Measurements from ENCODE around the gene SNTN.

Gene SNTN

DNA sequence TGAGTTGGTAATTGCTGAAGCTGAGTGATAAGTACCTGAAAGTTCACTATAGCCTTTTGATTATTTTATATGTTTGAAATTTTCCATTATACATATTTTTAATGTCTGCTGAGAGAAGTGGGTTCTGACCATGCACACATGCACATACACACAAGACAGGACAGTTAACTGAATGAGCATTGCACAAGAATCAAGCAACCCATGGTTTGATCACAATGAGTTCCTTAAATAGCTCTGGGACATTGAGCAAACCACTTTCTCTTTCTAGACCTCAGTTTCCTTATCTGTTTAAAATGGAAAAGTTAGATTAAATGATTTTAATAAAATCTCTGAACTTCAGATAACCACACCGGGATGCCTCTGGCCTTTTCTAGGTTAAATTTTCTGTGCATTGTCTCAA, 26.7 kb downstream of the SNTN start:
- DNase-seq = no peak

DNA sequence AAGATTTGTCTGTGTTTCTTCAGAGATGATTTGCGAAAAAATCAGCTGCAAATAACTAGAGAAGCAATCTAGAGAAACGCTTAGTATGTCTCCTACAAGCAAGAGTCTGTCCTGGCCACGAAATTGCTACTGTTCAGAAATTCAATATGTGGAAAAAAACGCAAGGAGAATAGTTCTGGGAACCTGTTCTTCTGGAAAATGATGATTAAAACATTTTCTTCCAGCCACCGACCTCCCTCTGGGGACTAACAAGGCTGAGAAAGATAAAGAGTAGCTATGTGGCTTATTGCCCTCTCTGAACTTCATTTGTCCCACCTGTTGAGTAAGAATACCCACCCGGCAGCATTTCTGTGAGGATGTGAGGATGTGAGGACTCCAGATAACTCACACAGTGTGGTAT, 31.6 kb downstream of the SNTN start:
- no peak for DNase-seq

DNA sequence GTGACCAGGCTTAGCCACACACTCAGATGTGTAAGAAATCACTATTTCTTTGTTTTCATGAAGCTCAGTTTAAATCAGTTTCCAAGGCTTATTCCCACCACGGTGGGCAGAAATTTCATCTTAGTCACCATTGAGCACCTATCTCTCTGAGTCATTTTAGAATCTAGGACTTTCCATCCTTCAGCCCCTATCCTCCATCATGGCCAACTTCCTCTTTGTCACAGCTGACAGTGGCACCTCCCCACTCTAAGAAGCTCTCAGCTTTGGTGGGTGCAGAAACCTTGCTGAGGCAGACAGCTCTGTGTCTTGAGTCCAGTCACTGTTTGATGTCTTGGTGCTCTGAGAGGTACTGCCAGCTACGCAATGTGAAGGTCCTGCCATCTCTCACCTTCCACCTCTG, 32.9 kb downstream of the SNTN start:
- no peak for DNase-seq

DNA sequence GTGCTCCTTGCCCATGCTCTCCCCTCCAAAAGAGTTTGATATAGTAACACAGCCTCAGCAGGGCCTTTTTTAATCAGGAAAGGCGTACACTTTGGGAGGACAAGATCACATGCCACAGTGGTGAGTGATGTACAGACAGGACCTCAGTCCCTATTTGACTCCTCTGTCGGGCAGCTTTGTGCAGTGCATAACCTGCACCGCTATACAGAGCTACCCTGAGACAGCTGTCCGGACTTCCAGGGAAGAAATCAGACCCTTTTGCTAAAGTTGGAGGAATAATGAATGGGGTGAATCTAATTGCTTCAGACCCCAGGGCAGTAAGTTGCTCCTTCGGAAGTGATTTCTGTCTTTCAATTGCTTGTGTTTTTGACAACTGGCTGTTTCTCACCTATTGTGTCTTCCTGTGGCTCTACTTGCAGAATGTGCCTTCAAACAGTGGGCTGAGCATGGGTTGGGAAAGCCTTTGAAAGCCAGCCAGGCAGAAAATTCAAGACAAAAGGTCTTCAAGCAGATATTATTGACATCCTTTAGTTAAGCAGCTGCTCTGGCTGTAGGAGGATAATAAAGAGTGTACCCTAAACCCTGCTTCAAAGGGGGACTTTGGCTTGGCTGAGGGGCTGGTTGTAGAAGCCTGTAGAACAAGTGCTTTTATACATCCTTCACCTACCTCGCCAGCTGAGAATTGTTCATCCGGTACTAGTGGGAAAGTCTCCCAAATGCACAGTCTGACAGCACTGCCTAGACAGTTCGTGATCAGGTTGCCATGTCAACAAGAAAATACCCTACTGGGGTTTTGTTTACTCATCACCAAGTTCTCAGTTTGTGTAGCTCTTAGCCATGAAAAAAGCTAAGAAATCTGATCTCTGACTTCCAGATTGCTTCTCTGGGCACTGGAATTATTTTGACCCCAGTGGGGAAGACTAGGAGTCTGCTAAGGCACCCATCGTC, 35.1 kb downstream of the SNTN start:
- no peak for DNase-seq

DNA sequence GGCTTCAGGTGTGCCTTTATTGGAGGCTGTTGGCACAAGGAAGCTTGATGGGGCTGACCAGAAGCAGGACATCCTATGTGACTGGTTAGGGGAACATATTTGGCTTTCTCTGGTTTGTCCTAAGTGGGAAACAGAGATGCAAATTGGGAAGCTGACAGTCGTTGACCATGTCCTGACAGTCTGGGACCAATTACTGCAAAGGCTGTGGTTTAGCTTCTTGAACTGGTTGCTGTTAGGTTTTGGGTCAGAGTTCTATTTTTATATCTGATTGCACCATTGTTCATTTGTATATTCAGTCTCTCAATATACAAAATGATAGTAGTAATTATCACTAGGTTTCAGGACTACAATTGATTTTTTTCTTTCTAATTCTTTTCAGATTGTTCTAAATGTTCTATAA, 36.8 kb downstream of the SNTN start:
- no peak for DNase-seq

DNA sequence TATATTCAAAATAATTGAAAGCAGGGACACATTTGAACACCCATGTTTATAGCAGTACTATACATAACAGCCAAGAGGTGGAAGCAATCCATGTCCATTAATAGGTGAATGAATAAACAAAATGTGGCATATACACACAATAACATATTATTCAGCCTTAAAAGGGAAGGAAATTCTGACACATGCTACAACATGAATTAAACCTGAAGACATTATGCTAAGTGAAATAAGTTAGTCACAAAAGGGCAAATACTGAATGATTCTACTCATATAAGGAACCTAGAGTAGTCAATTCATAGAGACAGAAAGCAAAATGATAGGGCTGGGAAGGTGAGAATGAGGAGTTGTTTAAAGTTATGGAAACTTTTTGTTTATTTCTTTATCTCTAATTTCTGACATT, 40.9 kb downstream of the SNTN start:
- no peak for DNase-seq

DNA sequence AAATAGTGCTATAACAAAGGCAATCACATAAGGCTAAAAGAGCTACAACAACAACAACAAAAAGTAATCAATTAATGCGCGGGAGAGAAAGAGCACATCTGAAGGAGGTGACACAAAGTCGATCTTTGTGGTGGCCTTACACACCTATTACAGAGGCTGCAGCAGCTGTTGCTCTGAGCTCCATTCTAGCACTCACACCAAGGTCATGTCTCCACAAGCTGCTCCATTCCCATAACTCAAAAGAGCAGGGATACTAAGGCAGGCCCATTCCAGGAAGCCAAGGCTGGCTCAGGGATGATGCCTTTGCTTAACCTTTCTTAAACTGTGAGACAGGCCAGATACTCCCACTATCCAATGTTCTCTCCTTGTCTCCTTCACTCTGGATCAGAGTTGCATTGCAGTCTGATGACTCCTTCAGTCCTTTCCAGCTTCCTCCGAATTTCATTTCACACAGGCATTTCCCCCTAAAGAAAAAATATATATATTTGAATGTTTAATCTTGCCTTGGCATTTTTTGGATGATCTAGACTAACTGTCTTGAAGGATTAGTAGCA, 52.7 kb downstream of the SNTN start:
- no peak for DNase-seq

DNA sequence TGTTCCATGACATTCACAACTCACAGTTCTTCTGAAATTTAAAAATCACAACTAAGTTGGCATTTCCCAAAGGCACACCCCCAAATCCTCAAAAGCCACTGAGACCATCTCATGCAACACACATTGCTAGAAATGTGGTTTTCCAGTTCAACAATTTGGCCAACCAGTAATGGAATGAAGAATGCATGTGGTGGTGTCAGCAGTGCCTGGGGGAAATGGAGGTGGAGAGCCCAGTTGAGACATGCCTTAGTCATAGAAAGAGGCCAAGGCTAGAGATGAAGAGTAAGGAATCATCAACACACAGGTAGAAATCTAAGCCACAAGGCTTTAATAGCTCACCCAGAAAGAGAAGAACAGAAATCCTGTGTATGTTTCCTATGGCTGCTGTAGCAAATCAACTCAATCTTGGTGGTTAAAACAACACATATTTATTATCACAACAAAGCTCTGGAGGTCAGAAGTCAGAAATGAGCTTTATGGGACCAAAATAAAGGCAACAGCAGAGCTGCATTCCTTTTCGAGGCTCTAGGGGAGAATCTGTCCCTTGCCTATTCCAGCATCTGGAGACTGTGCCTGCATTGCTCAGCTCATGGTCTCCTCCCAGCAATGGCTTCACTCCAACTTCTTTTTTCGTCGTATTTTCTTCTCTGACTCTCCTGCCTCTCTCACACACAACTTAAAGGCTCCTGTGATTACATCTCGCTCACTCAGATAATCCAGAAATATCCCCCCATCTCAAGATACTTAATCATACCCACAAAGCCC, 54.0 kb downstream of the SNTN start:
- no peak for DNase-seq

DNA sequence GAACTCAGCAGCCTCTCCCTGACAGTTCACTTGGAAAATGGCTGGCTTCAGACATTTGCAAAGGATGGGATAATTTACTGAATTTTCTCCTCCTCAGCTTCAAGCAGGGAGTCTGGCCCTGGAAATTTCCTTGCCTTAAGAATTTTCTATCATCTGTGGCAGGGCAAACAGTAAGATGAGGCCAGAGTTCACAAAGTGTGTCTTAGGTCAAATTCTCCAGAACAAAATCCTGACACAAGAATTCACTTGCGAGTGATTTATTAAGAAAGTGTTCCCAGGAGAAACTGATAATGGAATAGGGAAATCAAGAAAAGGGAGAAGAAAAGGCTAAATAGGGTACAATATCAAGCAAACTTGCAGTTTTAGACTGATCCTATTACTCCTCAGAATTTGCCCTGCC, 55.3 kb downstream of the SNTN start:
- no peak for DNase-seq

DNA sequence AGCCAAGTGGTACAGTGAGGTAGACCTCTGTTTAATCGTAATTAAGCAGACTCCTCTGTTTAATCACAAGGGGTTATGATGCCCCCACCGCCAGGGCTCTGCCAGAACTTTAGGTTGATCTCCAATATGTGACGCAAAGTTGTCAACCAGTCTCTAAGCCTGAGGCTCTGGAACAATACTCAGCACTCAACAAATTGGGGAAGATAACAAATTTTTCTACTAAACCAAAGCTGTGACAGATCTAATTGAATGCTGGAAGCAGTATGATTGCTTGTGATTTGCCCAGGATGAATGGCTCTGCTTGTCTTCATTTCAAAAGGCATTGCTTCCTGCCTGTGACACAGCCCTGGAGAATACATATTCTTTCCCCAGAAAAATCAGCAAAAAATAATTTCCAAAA, 57.1 kb downstream of the SNTN start:
- no peak for DNase-seq
